Neural cell (in vitro differentiated cells): ENCODE results near the gene STRBP.

Experiments
- CTCF ChIP-seq: fragments of 450-650 bp; IDR thresholded peaks from 2 replicates; pipeline ENCODE4 v1.5.1; 2014; ENCODE audit warnings: antibody characterized with exemption, mild to moderate bottlenecking, moderate library complexity; ENCODE audit not compliant: poor library complexity, severe bottlenecking
- EZH2 ChIP-seq: fragments of 200-600, 300-800 bp; shearing (Covaris generic), sonication (generic); IDR thresholded peaks from 2 replicates; pipeline ENCODE4 v1.6.1; 2014; ENCODE audit warnings: antibody characterized with exemption, low read length, borderline replicate concordance, mild to moderate bottlenecking; ENCODE audit not compliant: insufficient read depth, poor library complexity, severe bottlenecking
- POLR2AphosphoS5 ChIP-seq: IDR thresholded peaks from 2 replicates; pipeline ENCODE4 v1.6.1; 2012
- SMC3 ChIP-seq: fragments of 450-650 bp; conservative IDR thresholded peaks from 2 replicates; pipeline ENCODE4 v1.6.1; 2014; ENCODE audit warnings: antibody characterized with exemption, mild to moderate bottlenecking, moderate library complexity; ENCODE audit not compliant: poor library complexity
- TAF1 ChIP-seq: IDR thresholded peaks from 2 replicates; pipeline ENCODE4 v1.6.1; 2012; ENCODE audit warnings: low read depth

- TF ChIP-seq POLR2AphosphoS5 = no peak
- no peak for TF ChIP-seq CTCF
- TF ChIP-seq SMC3 = no peak
- TF ChIP-seq TAF1 = no peak
- TF ChIP-seq EZH2 = no peak
These were observed 184.7 kb downstream of the STRBP start for GRCh38 chr9:123083680-123084079.
